Smooth muscle cell of the brain vasculature (primary cell): Measurements from ENCODE around the gene GSKIP.
A peak's percentile ranks its signal among the peaks of the same experiment; 100 is the strongest.

Experiments
- DNase-seq: peaks from one replicate; pipeline ENCODE4 v3.0.0-alpha.2; 2012; ENCODE audit warnings: low read depth, low spot score

The GSKIP gene

GRCh38 chr14:96417254-96417653 is 53.9 kb downstream of the GSKIP start:
- DNase-seq, result no peak

- no peak for DNase-seq
Observed at GRCh38 chr14:96418075-96418474, 54.7 kb downstream of the GSKIP start.

GRCh38 chr14:96421236-96421635 is 57.9 kb downstream of the GSKIP start:
- DNase-seq, result no peak

GRCh38 chr14:96422992-96423391 is 59.7 kb downstream of the GSKIP start:
- DNase-seq, result no peak

- DNase-seq, result no peak
Observed at GRCh38 chr14:96423446-96424108, 60.3 kb downstream of the GSKIP start.

- DNase-seq, result peak; percentile 53
Observed at GRCh38 chr14:96424109-96424989, 61.0 kb downstream of the GSKIP start.

- no peak for DNase-seq
Observed at GRCh38 chr14:96434040-96434439, 70.7 kb downstream of the GSKIP start.
